Measurements from ENCODE around the gene KLF7. TPM values are rescaled to one million over a fixed set of nuclear protein-coding genes. Genes with fewer than 3 reads are reported as not detected.

KLF7 gene
- total and polyA plus RNA-seq, 9 of the 15 experiments (the other 6 are each of a cell fraction or from before 2014, with no cell fraction given) = 0.04 to 0.54 (median 0.07) TPM

- ATAC-seq = no peak
- Histone ChIP-seq H3K27me3 (ENCODE audit: control insufficient read depth in 2 of 2, insufficient read depth in 2 of 2, low read length in 2 of 2) (peaks cover 0 to 8% of the 10 kb centered on the region in 2 experiments; a peak in 1 of 5 replicates), H3K4me1 (replicated peaks in 1 of 2; ENCODE audit: control insufficient read depth in 2 of 2, insufficient read depth in 2 of 2, low read length in 2 of 2) (no peaks in the 10 kb centered on the region), H3K4me2 (ENCODE audit: insufficient read depth, low read length) (no peak overlapping the region), H2AFZ (ENCODE audit: low read depth, low read length) (no peak overlapping the region), H3K36me3 (ENCODE audit: control insufficient read depth, insufficient read depth, low read length) (no peaks in the 10 kb centered on the region), H3K9me3 (replicated peaks; ENCODE audit: control insufficient read depth, insufficient read depth, low read depth, low read length) (no peaks in the 10 kb centered on the region; the same call in 1 of the 2 replicates), H3K9me1 (ENCODE audit: control insufficient read depth, insufficient read depth, low read length) (no peaks in the 10 kb centered on the region), H4K20me1 (replicated peaks; ENCODE audit: control insufficient read depth, insufficient read depth, low read length) (no peaks in the 10 kb centered on the region), H3K27ac (ENCODE audit: extremely low read depth, low read depth, low read length) (no peak overlapping the region), H3K79me2 (ENCODE audit: control insufficient read depth, insufficient read depth, low read length) (no peaks in the 10 kb centered on the region), H3K4me3 (no peak overlapping the region), H3K9ac (ENCODE audit: insufficient read depth in 1 of 2, low read depth in 2 of 2, low read length in 2 of 2) (no peak overlapping the region)
- FAIRE-seq = no peak
- CTCF ChIA-PET (ENCODE audit: low intra/inter-chr PET ratio) = no interaction called here
- TF ChIP-seq CBFA2T2 (conservative IDR thresholded peaks at IDR 0.05) (no peak), TCF3 (CRISPR knock-in tag; IDR thresholded peaks at IDR 0.05) (no peak)
- intact Hi-C loops (cut with micrococcal nuclease) = no loop called here
- BruUV-seq (replicated peaks) = no TSS peak
- WGBS (ENCODE audit: insufficient coverage, low coverage, missing lambda C conversion rate) = 2% methylated on average over 10 of the region's 12 CpGs
- in situ Hi-C loops (cut with MboI) = no loop called here
- POLR2A ChIA-PET = no interaction called here
- no peak for DNase-seq (ENCODE audit: extremely low read depth in 1 of 4, low spot score in 3 of 4)
Measured at GRCh38 chr2:207107551-207107950, 58.2 kb downstream of the KLF7 start.

- ChIA-PET CTCF (ENCODE audit: low intra/inter-chr PET ratio) (no interaction called here), POLR2A (interaction anchor here (0.7 kb wide), 1 partner anchor 298 kb away, joined by 3 read pairs; no protein-coding TSS in a partner anchor)
- Histone ChIP-seq H4K20me1 (replicated peaks; ENCODE audit: control insufficient read depth, insufficient read depth, low read length) (no peaks in the 10 kb centered on the region), H3K9me1 (ENCODE audit: control insufficient read depth, insufficient read depth, low read length) (no peaks in the 10 kb centered on the region), H3K4me2 (ENCODE audit: insufficient read depth, low read length) (no peak overlapping the region), H3K9ac (ENCODE audit: insufficient read depth in 1 of 2, low read depth in 2 of 2, low read length in 2 of 2) (no peak overlapping the region), H3K9me3 (replicated peaks; ENCODE audit: control insufficient read depth, insufficient read depth, low read depth, low read length) (no peaks in the 10 kb centered on the region; the same call in 1 of the 2 replicates), H2AFZ (ENCODE audit: low read depth, low read length) (no peak overlapping the region), H3K79me2 (ENCODE audit: control insufficient read depth, insufficient read depth, low read length) (no peaks in the 10 kb centered on the region), H3K27ac (ENCODE audit: extremely low read depth, low read depth, low read length) (no peak overlapping the region), H3K4me3 (no peak overlapping the region), H3K4me1 (replicated peaks in 1 of 2; ENCODE audit: control insufficient read depth in 2 of 2, insufficient read depth in 2 of 2, low read length in 2 of 2) (no peaks in the 10 kb centered on the region), H3K36me3 (ENCODE audit: control insufficient read depth, insufficient read depth, low read length) (no peaks in the 10 kb centered on the region), H3K27me3 (ENCODE audit: control insufficient read depth in 2 of 2, insufficient read depth in 2 of 2, low read length in 2 of 2) (peaks cover 0 to 8% of the 10 kb centered on the region in 2 experiments; a peak in 1 of 5 replicates)
- intact Hi-C loops (cut with micrococcal nuclease) (no loop called here), in situ Hi-C loops (cut with MboI) (no loop called here)
- TF ChIP-seq ZNF57 (CRISPR knock-in tag; IDR thresholded peaks at IDR 0.05) = no peak
- TF ChIP-seq RUNX1 (IDR thresholded peaks at IDR 0.05; ENCODE audit: low read depth) = no peak
- no peak for TF ChIP-seq BDP1 (IDR thresholded peaks at IDR 0.05; ENCODE audit: insufficient read depth, insufficient read length)
- no peak for TF ChIP-seq ZNF431 (CRISPR knock-in tag; IDR thresholded peaks at IDR 0.05)
- TF ChIP-seq EGR1 (conservative IDR thresholded peaks at IDR 0.05) = no peak
- TF ChIP-seq KHSRP (IDR thresholded peaks at IDR 0.05) = no peak
- TF ChIP-seq ZNF133 (CRISPR knock-in tag; IDR thresholded peaks at IDR 0.05) = no peak
- TF ChIP-seq ZBTB8A (IDR thresholded peaks at IDR 0.05; ENCODE audit: partially characterized antibody) = no peak
- TF ChIP-seq SMARCE1 (IDR thresholded peaks at IDR 0.05) = no peak
- ATAC-seq (no peak), FAIRE-seq (no peak), DNase-seq (ENCODE audit: extremely low read depth in 1 of 4, low spot score in 3 of 4) (no peak)
- no TSS peak for BruUV-seq (replicated peaks)
- WGBS (ENCODE audit: insufficient coverage, low coverage, missing lambda C conversion rate) = 0% methylated on average over 4 of the region's 5 CpGs
Measured at GRCh38 chr2:207107131-207107530, 58.6 kb downstream of the KLF7 start.
